ENCODE results near the gene SIGLEC1.

SIGLEC1 gene

DNA sequence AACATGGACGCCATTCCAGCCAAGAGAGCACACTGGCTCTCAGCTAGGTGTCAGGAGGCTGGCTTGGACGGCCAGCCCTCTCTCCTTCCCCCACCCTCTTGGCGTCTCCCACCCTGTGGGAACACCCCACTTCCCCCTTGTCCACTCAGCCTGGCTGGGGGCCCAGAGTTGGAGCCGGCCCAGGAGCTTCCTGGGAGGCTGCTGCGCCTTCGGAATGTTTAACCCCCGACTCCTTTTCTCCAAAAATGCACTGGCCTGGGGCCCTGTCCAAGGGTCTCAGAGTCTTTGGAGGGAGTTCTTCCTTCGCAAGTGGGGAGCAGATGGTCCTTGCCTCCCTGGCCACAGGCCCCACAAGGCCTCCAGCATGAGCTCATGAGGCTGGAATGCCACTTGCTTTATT lies 34.7 kb downstream of the SIGLEC1 start:
- Histone ChIP-seq H3K36me3 (peaks cover 0 to 26% (median 22%) of the 10 kb centered on the region in 3 donors), H3K9me3 (no peaks in the 10 kb centered on the region), H3K27ac (peak overlapping the region; percentile 82 to 90), H3K4me1 (peaks cover 0 to 65% (median 48%) of the 10 kb centered on the region in 4 donors), H3K4me3 (no peak overlapping the region), H3K27me3 (no peaks in the 10 kb centered on the region)
- no peak for TF ChIP-seq CTCF (IDR thresholded peaks at IDR 0.05)
- no peak for DNase-seq
- intact Hi-C loops (cut with DNase I; ENCODE audit: low total_unique reads) = loop anchor here (2.0 to 10.0 kb wide), 3 partner anchors 33 to 167 kb away; partner anchors contain the start of gene MAVS

DNA sequence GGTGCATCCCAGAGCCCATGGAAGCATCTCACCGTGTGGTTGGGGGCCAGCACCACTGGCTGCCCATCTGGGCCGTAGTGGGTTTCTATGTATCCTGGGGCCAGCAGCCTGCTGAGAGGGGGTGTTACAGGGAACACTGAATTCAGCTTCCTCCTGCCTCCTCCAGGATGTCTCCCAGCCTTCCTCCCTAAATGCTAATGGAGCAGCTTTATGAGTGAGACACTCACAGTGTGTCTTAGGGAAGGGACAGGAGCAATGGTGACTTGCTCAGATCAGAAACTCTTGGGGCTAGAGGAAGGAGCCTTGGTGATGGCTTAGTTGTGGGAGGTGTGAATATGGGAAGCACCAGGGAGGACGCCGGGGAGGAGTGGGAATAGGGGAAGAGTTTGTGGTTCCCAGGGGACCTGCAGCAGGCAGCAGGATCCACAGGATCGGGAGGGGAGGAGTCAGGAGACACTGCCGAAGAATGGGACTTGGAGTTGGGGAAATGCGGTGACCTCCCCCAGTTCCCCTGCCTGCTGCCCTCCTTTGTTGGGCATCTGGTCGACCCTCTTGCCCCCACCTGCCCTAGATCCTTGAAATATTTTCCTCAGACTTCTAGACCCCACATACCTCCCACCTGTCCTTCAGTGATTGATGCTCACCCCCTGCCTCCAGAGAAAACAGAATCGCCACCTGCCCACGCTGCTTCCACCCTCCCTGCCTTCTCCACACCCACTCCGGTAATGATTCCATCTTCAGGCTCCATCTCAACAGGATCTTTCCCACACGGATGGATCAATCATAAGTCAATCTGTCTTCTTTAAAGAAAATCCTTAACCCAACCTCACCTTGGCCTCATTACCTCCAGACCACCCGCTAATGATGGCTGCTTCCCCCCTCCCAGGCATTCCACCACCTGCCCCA lies 37.2 kb downstream of the SIGLEC1 start:
- DNase-seq = no peak
- no peak for TF ChIP-seq CTCF (IDR thresholded peaks at IDR 0.05)
- H3K36me3 ChIP-seq = peaks cover 0 to 51% (median 47%) of the 10 kb centered on the region in 3 donors
- intact Hi-C loops (cut with DNase I; ENCODE audit: low total_unique reads) = loop anchor here (5.0 to 10.0 kb wide), 2 partner anchors 102 to 170 kb away; partner anchors contain the start of gene MAVS
- H3K27me3 ChIP-seq = peaks cover 0 to 4% of the 10 kb centered on the region in 2 donors
- H3K4me3 ChIP-seq = no peak overlapping the region
- no peaks in the 10 kb centered on the region for H3K9me3 ChIP-seq
- H3K27ac ChIP-seq = no peak overlapping the region
- peaks cover 0 to 46% (median 30%) of the 10 kb centered on the region in 4 donors for H3K4me1 ChIP-seq

DNA sequence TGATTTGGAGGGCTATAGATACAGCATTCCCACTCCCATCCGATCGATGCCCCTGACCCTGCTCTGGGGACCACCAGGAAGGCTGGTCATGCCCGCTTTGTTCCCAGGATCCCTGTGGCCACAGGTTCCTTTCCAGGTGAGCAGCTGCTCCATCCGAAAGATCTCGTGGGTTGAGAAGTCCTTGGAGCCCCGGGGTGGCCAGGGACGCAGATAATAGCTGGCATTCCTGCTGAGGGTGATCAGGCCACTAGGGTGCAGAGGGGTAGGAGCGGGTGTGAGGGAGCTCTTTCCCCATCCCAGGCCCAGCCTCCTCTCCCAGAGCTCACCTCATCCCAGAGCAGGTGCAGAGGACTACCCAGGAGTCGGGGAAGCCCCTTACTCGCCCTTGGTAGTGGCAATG lies 38.0 kb downstream of the SIGLEC1 start:
- H3K27me3 ChIP-seq = peaks cover 0 to 4% of the 10 kb centered on the region in 2 donors
- no peak overlapping the region for H3K4me3 ChIP-seq
- intact Hi-C loops (cut with DNase I; ENCODE audit: low total_unique reads) = loop anchor here (10.0 kb wide), 1 partner anchor 170 kb away; the partner anchor contains the start of gene MAVS
- no peaks in the 10 kb centered on the region for H3K9me3 ChIP-seq
- peaks cover 0 to 57% (median 55%) of the 10 kb centered on the region in 3 donors for H3K36me3 ChIP-seq
- TF ChIP-seq CTCF (IDR thresholded peaks at IDR 0.05) = no peak
- no peak overlapping the region for H3K27ac ChIP-seq
- peaks cover 0 to 40% (median 23%) of the 10 kb centered on the region in 4 donors for H3K4me1 ChIP-seq
- DNase-seq = no peak

GRCh38 chr20:3673221-3674070 lies 39.0 kb downstream of the SIGLEC1 start:
- intact Hi-C loops (cut with DNase I; ENCODE audit: low total_unique reads) = loop anchor here (10.0 kb wide), 1 partner anchor 171 kb away; the partner anchor contains the start of gene MAVS
- Histone ChIP-seq H3K4me3 (no peak overlapping the region), H3K4me1 (peaks cover 0 to 29% (median 19%) of the 10 kb centered on the region in 4 donors), H3K27ac (no peak overlapping the region), H3K9me3 (no peaks in the 10 kb centered on the region), H3K27me3 (peaks cover 0 to 4% of the 10 kb centered on the region in 2 donors), H3K36me3 (peaks cover 0 to 65% (median 64%) of the 10 kb centered on the region in 3 donors)
- TF ChIP-seq CTCF (IDR thresholded peaks at IDR 0.05) = no peak
- DNase-seq = no peak

DNA sequence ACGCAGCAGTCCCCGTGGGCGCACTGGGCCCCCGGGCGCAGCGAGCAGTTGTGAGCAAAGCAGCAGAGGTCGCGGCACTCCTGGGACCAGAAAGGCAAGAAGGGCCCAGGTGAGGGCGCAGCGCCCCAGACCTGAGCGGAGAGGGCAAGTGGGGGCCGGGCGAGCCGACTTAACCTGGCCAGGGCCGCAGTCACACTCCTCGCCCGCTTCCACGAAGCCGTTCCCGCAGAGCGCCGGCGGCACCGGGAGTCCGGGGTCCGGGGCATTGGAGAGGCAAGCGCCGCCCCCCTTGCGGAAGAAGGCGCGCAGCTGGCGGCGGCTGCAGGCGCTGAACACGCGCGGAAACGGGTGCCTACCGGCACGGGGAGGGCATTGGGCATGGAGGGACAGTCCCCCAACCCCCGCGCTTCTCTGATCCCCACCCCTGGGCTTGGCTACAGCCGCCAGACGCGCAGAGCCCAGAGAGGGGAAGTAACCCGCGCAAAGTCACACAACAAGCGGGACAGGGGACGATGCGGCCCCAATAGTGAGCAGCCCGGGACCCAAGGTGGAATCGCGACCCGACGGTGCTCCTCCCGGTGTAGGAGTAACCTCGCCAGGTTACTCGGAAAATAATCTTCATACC lies 39.7 kb downstream of the SIGLEC1 start:
- intact Hi-C loops (cut with DNase I; ENCODE audit: low total_unique reads) = loop anchor here (10.0 kb wide), 1 partner anchor 172 kb away; the partner anchor contains the start of gene MAVS
- H3K27me3 ChIP-seq = peaks cover 0 to 4% of the 10 kb centered on the region in 2 donors
- TF ChIP-seq CTCF (IDR thresholded peaks at IDR 0.05) = no peak
- no peak for DNase-seq
- H3K36me3 ChIP-seq = peaks cover 0 to 69% (median 67%) of the 10 kb centered on the region in 3 donors
- peaks cover 0 to 22% (median 11%) of the 10 kb centered on the region in 4 donors for H3K4me1 ChIP-seq
- H3K4me3 ChIP-seq = no peak overlapping the region
- no peak overlapping the region for H3K27ac ChIP-seq
- H3K9me3 ChIP-seq = no peaks in the 10 kb centered on the region
